Memory B cell (primary cell): ENCODE results near the gene PRDX1.
A peak's percentile ranks its signal among the peaks of the same experiment; 100 is the strongest.
"Not testable (repeated sequence)": the region's sequence is repeated elsewhere in the genome, so short reads cannot be mapped to it uniquely, and the experiment has no call there.

Experiments used
- ATAC-seq: fragments of 150-1000 bp; cut with Tn5 transposase; 2 replicates; pipeline ENCODE4 v1.10.0; 2021; ENCODE audit warnings: low read depth, mild to moderate bottlenecking, moderate library complexity
- DNase-seq, 2 donors: peaks; one replicate each; pipeline ENCODE4 v3.0.0; 2022; ENCODE audit warnings: low spot score in 2 of 2
- H3K27ac Mint-ChIP-seq: one replicate; pipeline ENCODE4 v1.8.0; 2022; ENCODE audit warnings: mild to moderate bottlenecking, moderate library complexity, mixed read lengths
- H3K27me3 Mint-ChIP-seq: one replicate; pipeline ENCODE4 v1.8.0; 2022; ENCODE audit warnings: mixed read lengths
- H3K36me3 Mint-ChIP-seq: one replicate; pipeline ENCODE4 v1.8.0; 2022; ENCODE audit warnings: mild to moderate bottlenecking, mixed read lengths
- H3K4me1 Mint-ChIP-seq: one replicate; pipeline ENCODE4 v1.8.0; 2022; ENCODE audit warnings: mixed read lengths
- H3K4me3 Mint-ChIP-seq: one replicate; pipeline ENCODE4 v1.8.0; 2022; ENCODE audit warnings: mild to moderate bottlenecking, moderate library complexity, mixed read lengths
- H3K9me3 Mint-ChIP-seq: one replicate; pipeline ENCODE4 v1.8.0; 2022; ENCODE audit warnings: mixed read lengths

Gene PRDX1

GRCh38 chr1:45503462-45504360 is 18.0 kb downstream of the PRDX1 start:
- no peak overlapping the region for H3K27ac Mint-ChIP-seq
- no peak for ATAC-seq
- peaks cover 20% of the 10 kb centered on the region for H3K4me1 Mint-ChIP-seq
- H3K4me3 Mint-ChIP-seq = no peak overlapping the region
- no peak for DNase-seq
- no peaks in the 10 kb centered on the region for H3K27me3 Mint-ChIP-seq
- peaks cover 6% of the 10 kb centered on the region for H3K36me3 Mint-ChIP-seq
- no peaks in the 10 kb centered on the region for H3K9me3 Mint-ChIP-seq

- DNase-seq (no peak), ATAC-seq (no peak)
- no peaks in the 10 kb centered on the region for H3K36me3 Mint-ChIP-seq
- no peak overlapping the region for H3K27ac Mint-ChIP-seq
- no peaks in the 10 kb centered on the region for H3K9me3 Mint-ChIP-seq
- H3K27me3 Mint-ChIP-seq = no peaks in the 10 kb centered on the region
- H3K4me3 Mint-ChIP-seq = no peak overlapping the region
- H3K4me1 Mint-ChIP-seq = peaks cover 21% of the 10 kb centered on the region
Measured at GRCh38 chr1:45501505-45501859, 20.2 kb downstream of the PRDX1 start.

GRCh38 chr1:45499415-45499769 is 22.3 kb downstream of the PRDX1 start:
- Mint-ChIP-seq H3K27me3 (no peaks in the 10 kb centered on the region), H3K36me3 (no peaks in the 10 kb centered on the region), H3K27ac (peak overlapping the region; percentile 90), H3K4me3 (peak overlapping the region; percentile 94), H3K4me1 (peaks cover 21% of the 10 kb centered on the region), H3K9me3 (no peaks in the 10 kb centered on the region)
- ATAC-seq = no peak
- DNase-seq = no peak

GRCh38 chr1:45498279-45498678 is 23.4 kb downstream of the PRDX1 start:
- H3K27me3 Mint-ChIP-seq = no peaks in the 10 kb centered on the region
- DNase-seq = no peak
- no peak for ATAC-seq
- H3K9me3 Mint-ChIP-seq = no peaks in the 10 kb centered on the region
- peaks cover 19% of the 10 kb centered on the region for H3K4me1 Mint-ChIP-seq
- H3K4me3 Mint-ChIP-seq = peak overlapping the region; percentile 94
- H3K36me3 Mint-ChIP-seq = no peaks in the 10 kb centered on the region
- no peak overlapping the region for H3K27ac Mint-ChIP-seq

- H3K27me3 Mint-ChIP-seq = no peaks in the 10 kb centered on the region
- ATAC-seq (no peak), DNase-seq (peak; percentile 53 to 56)
- peaks cover 15% of the 10 kb centered on the region for H3K4me1 Mint-ChIP-seq
- H3K27ac Mint-ChIP-seq = no peak overlapping the region
- peaks cover 2% of the 10 kb centered on the region for H3K36me3 Mint-ChIP-seq
- no peaks in the 10 kb centered on the region for H3K9me3 Mint-ChIP-seq
- H3K4me3 Mint-ChIP-seq = no peak overlapping the region
Measured at GRCh38 chr1:45493116-45493697, 28.5 kb downstream of the PRDX1 start.

GRCh38 chr1:45492691-45493090 is 29.0 kb downstream of the PRDX1 start:
- no peak overlapping the region for H3K27ac Mint-ChIP-seq
- no peak for ATAC-seq

GRCh38 chr1:45491487-45492260 is 30.0 kb downstream of the PRDX1 start:
- Mint-ChIP-seq H3K27me3 (no peaks in the 10 kb centered on the region), H3K36me3 (peaks cover 4% of the 10 kb centered on the region), H3K4me1 (peaks cover 22% of the 10 kb centered on the region), H3K4me3 (no peak overlapping the region), H3K27ac (no peak overlapping the region), H3K9me3 (no peaks in the 10 kb centered on the region)
- DNase-seq (no peak), ATAC-seq (no peak)

More at GRCh38 chr1:45492691-45493090, 29.0 kb downstream of the PRDX1 start:
- Mint-ChIP-seq H3K27me3 (no peaks in the 10 kb centered on the region), H3K4me3 (no peak overlapping the region), H3K36me3 (peaks cover 4% of the 10 kb centered on the region), H3K4me1 (peaks cover 17% of the 10 kb centered on the region), H3K9me3 (no peaks in the 10 kb centered on the region)
- DNase-seq = no peak

- peak; percentile 94 to 98 for DNase-seq
- H3K9me3 Mint-ChIP-seq = no peaks in the 10 kb centered on the region
- peaks cover 22% of the 10 kb centered on the region for H3K4me1 Mint-ChIP-seq
- ATAC-seq = peak; percentile 83
- H3K27ac Mint-ChIP-seq = no peak within 1 kb of the TSS
- H3K36me3 Mint-ChIP-seq = peaks cover 6% of the 10 kb centered on the region
- H3K4me3 Mint-ChIP-seq = no peak within 1 kb of the TSS
- no peaks in the 10 kb centered on the region for H3K27me3 Mint-ChIP-seq
Measured at GRCh38 chr1:45490626-45491486, 30.8 kb downstream of the PRDX1 start, which contains the start of gene TESK2. Gene TESK2, minus strand, starts transcription at chr1:45491163. Its CDS starts 33,378 bp downstream, at chr1:45457785.

- Mint-ChIP-seq H3K27ac (no peak overlapping the region), H3K4me3 (no peak overlapping the region), H3K9me3 (no peaks in the 10 kb centered on the region), H3K4me1 (peaks cover 22% of the 10 kb centered on the region), H3K27me3 (no peaks in the 10 kb centered on the region), H3K36me3 (peaks cover 7% of the 10 kb centered on the region)
- DNase-seq = no peak
- ATAC-seq = no peak
Measured at GRCh38 chr1:45490121-45490625, 31.5 kb downstream of the PRDX1 start.

- not testable (repeated sequence) for H3K27me3 Mint-ChIP-seq, H3K36me3 Mint-ChIP-seq, ATAC-seq, H3K4me3 Mint-ChIP-seq, DNase-seq, H3K9me3 Mint-ChIP-seq, H3K27ac Mint-ChIP-seq
- peaks cover 22% of the 10 kb centered on the region for H3K4me1 Mint-ChIP-seq
Measured at GRCh38 chr1:45489379-45489778, 32.3 kb downstream of the PRDX1 start.

GRCh38 chr1:45488666-45489377 is 32.9 kb downstream of the PRDX1 start:
- ATAC-seq (no peak), DNase-seq (no peak)
- Mint-ChIP-seq H3K9me3 (no peaks in the 10 kb centered on the region), H3K4me1 (peaks cover 22% of the 10 kb centered on the region), H3K4me3 (no peak overlapping the region), H3K36me3 (peaks cover 7% of the 10 kb centered on the region), H3K27ac (no peak overlapping the region), H3K27me3 (no peaks in the 10 kb centered on the region)

GRCh38 chr1:45485949-45486348 is 35.7 kb downstream of the PRDX1 start:
- Mint-ChIP-seq H3K4me1 (peaks cover 18% of the 10 kb centered on the region), H3K9me3 (no peaks in the 10 kb centered on the region), H3K27me3 (no peaks in the 10 kb centered on the region), H3K4me3 (no peak overlapping the region), H3K36me3 (peaks cover 7% of the 10 kb centered on the region), H3K27ac (no peak overlapping the region)
- ATAC-seq (no peak), DNase-seq (no peak)
